Mammary epithelial cell (primary cell): ENCODE data around the gene MAPK8IP3.

Source experiments
- EZH2 ChIP-seq: IDR thresholded peaks from 2 replicates; pipeline ENCODE4 v1.6.1; 2012; ENCODE audit warnings: low read length, inconsistent platforms, borderline replicate concordance
- TF ChIP-seq, protein P1 (sequence below), 2 donors: IDR thresholded peaks in 1 of 2; conservative IDR thresholded peaks in 1 of 2; 2 replicates each; pipeline ENCODE4 v1.5.1; 2011 to 2012; ENCODE audit warnings: inconsistent platforms in 2 of 2, low read length in 2 of 2, mild to moderate bottlenecking in 2 of 2, control low read depth in 1 of 2, low read depth in 1 of 2; ENCODE audit not compliant: insufficient read depth in 1 of 2; ENCODE audit errors: extremely low read depth in 1 of 2

- TF ChIP-seq, protein P1, sequence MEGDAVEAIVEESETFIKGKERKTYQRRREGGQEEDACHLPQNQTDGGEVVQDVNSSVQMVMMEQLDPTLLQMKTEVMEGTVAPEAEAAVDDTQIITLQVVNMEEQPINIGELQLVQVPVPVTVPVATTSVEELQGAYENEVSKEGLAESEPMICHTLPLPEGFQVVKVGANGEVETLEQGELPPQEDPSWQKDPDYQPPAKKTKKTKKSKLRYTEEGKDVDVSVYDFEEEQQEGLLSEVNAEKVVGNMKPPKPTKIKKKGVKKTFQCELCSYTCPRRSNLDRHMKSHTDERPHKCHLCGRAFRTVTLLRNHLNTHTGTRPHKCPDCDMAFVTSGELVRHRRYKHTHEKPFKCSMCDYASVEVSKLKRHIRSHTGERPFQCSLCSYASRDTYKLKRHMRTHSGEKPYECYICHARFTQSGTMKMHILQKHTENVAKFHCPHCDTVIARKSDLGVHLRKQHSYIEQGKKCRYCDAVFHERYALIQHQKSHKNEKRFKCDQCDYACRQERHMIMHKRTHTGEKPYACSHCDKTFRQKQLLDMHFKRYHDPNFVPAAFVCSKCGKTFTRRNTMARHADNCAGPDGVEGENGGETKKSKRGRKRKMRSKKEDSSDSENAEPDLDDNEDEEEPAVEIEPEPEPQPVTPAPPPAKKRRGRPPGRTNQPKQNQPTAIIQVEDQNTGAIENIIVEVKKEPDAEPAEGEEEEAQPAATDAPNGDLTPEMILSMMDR (conservative IDR thresholded peaks at IDR 0.05 in 1 of 2, IDR thresholded peaks at IDR 0.05 in 1 of 2; ENCODE audit: extremely low read depth in 1 of 2, insufficient read depth in 1 of 2, low read depth in 1 of 2, low read length in 2 of 2), result no peak
- TF ChIP-seq EZH2, result no peak
Measured at GRCh38 chr16:1788095-1788707, 82.2 kb downstream of the MAPK8IP3 start.
